ENCODE measurements around the gene KRT79. TPM values are rescaled to one million over a fixed set of nuclear protein-coding genes. Genes with fewer than 3 reads are reported as not detected.

Gene KRT79
- total and polyA plus RNA-seq, 8 donors, result 0.32 to 0.58 TPM; not detected in 6

- TF ChIP-seq CTCF (IDR thresholded peaks at IDR 0.05), result no peak
- intact Hi-C loops (cut with DNase I), result no loop called here
- H3K4me1 ChIP-seq, result no peaks in the 10 kb centered on the region
Measured at GRCh38 chr12:52778833-52779232, 55.3 kb downstream of the KRT79 start.

DNA sequence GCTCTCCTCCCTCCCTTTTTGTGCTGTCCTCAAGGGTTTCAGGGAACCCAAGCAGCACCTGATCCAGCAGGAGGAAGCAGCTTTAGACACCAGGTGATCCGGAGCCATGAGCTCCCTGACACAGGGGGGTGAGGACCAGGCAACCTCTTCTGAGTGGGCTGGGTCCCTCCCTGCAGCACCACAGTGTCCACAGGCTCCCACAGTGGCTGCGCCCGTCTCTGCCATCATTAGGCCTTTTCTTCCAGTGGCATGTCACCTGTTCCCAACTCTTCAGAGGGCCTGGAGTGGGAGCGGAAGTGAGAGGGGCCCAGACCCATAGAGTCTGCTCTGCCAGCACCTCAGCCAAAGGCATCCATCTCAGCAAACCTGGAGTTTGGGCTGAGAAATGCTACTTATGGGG is 56.5 kb downstream of the KRT79 start:
- Histone ChIP-seq H3K27ac (no peak overlapping the region), H3K27me3 (peaks cover 0 to 73% of the 10 kb centered on the region in 2 donors), H3K4me1 (no peaks in the 10 kb centered on the region), H3K4me3 (no peak overlapping the region), H3K36me3 (no peaks in the 10 kb centered on the region), H3K9me3 (no peaks in the 10 kb centered on the region)
- TF ChIP-seq CTCF (IDR thresholded peaks at IDR 0.05), result no peak
- DNase-seq (no peak), ATAC-seq (no peak)
- intact Hi-C loops (cut with DNase I), result no loop called here

More at GRCh38 chr12:52778833-52779232, 55.3 kb downstream of the KRT79 start:
- peaks cover 0 to 76% of the 10 kb centered on the region in 2 donors for H3K27me3 ChIP-seq
- H3K36me3 ChIP-seq, result no peaks in the 10 kb centered on the region
- H3K27ac ChIP-seq, result no peak overlapping the region
- H3K4me3 ChIP-seq, result no peak overlapping the region
- DNase-seq, result no peak
- H3K9me3 ChIP-seq, result no peaks in the 10 kb centered on the region
- no peak for ATAC-seq

- TF ChIP-seq CTCF (IDR thresholded peaks at IDR 0.05), result no peak
- Histone ChIP-seq H3K4me3 (no peak within 1 kb of the TSS), H3K9me3 (no peaks in the 10 kb centered on the region), H3K4me1 (no peaks in the 10 kb centered on the region), H3K36me3 (no peaks in the 10 kb centered on the region), H3K27ac (no peak within 1 kb of the TSS), H3K27me3 (peaks cover 0 to 73% of the 10 kb centered on the region in 2 donors)
- DNase-seq, result no peak
- intact Hi-C loops (cut with DNase I), result no loop called here
- no peak for ATAC-seq
Measured at GRCh38 chr12:52776913-52777395, 57.2 kb downstream of the KRT79 start, which contains the start of gene KRT76. TSS of gene KRT76 (minus strand) at chr12:52777345. CDS start at chr12:52777291, 54 bp downstream.

DNA sequence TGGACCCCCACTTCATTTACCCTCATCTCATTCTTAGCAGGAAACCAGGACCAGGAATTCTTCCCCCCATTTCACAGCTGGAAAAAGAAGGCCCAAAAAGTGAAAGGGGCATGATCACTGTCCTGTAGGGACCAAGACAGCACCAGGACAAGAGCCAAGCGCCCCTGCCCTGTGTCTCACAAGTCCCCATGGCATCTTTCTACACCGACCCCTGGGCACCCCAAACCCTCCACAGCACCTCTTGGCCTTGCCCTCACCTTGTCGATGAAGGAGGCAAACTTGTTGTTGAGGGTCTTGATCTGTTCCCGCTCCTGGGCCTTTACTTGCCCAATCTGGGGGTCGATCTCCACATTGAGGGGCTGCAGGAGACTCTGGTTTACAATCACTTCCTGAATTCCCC is 57.7 kb downstream of the KRT79 start:
- DNase-seq (no peak), ATAC-seq (no peak)
- H3K9me3 ChIP-seq, result no peaks in the 10 kb centered on the region
- no peaks in the 10 kb centered on the region for H3K4me1 ChIP-seq
- H3K4me3 ChIP-seq, result no peak overlapping the region
- H3K27ac ChIP-seq, result no peak overlapping the region
- peaks cover 0 to 73% of the 10 kb centered on the region in 2 donors for H3K27me3 ChIP-seq
- no peaks in the 10 kb centered on the region for H3K36me3 ChIP-seq
- intact Hi-C loops (cut with DNase I), result no loop called here
- TF ChIP-seq CTCF (IDR thresholded peaks at IDR 0.05), result no peak

DNA sequence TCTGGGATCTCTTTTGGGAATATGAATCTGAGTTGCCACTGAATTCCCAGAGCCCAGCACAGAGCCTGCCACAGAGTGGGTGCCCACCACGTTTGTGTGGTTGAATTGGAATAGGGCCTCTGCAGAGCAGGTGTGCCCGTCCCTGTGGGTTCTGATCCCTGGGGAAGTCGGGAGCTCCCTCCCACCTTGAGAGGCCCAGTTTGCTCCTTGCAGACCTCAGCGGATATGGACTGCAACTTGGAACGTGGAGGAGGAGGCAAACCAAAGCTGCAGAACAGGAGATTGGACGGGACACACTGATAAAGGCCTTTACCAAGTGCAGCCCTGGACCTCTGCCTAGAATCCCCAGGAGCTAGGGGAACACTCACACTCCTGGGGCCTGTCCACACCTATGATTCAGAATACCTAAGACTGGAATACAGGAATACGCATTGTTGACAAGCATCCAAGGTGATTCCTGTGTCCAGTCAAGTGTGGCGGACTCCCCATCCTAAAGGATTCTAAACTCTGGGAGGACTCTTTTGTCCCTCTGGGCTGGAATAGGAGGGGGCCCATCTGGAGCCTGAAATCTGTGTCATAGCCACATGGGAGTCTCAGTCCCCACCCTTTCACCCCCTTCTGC is 59.4 kb downstream of the KRT79 start:
- Histone ChIP-seq H3K4me1 (no peaks in the 10 kb centered on the region), H3K4me3 (no peak overlapping the region), H3K27ac (no peak overlapping the region), H3K9me3 (no peaks in the 10 kb centered on the region), H3K36me3 (no peaks in the 10 kb centered on the region), H3K27me3 (peaks cover 0 to 67% of the 10 kb centered on the region in 2 donors)
- ATAC-seq (no peak), DNase-seq (no peak)
- intact Hi-C loops (cut with DNase I), result no loop called here
- no peak for TF ChIP-seq CTCF (IDR thresholded peaks at IDR 0.05)
